GM21528 (cell line): Measurements from ENCODE around the gene XPR1.

Experiments
- ATAC-seq: cut with Tn5 transposase; IDR thresholded peaks from one replicate; pipeline ENCODE4 v1.9.1; 2021; ENCODE audit warnings: mild to moderate bottlenecking, moderate library complexity; ENCODE audit not compliant: unreplicated experiment, low FRiP score

Gene XPR1

DNA sequence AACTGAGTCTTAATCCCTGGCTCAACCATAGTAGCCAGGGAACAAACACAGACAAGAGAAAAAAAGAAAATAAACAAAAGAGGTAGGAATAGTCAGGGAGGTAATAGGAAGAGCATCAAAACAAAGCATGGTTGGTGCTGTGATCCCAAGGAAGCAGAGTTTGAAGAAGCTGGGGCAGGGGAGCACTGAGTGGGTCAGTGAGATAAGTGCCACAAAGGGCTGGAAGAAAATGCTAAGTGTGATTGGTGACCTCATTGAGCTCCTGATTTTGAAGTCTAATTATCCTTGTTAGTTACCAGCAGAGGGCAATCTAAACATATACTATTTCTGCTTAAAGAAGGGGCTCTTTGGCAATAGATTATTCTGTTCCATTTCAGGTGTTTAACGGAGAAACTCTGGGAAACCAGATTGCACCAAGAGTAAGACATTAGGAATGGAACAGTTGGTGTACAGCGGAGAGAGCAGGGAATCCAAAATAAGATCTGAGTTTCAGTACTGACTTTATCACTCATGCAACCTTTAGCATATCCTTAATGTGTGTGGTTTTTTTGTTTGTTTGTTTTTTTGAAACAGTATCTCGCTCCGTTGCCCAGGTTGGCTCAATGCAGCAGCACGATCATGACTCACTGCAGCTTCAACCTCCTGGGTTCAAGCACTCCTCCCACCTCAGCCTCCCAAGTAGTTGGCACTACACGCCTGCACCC lies 250.1 kb downstream of the XPR1 start:
- no peak for ATAC-seq

DNA sequence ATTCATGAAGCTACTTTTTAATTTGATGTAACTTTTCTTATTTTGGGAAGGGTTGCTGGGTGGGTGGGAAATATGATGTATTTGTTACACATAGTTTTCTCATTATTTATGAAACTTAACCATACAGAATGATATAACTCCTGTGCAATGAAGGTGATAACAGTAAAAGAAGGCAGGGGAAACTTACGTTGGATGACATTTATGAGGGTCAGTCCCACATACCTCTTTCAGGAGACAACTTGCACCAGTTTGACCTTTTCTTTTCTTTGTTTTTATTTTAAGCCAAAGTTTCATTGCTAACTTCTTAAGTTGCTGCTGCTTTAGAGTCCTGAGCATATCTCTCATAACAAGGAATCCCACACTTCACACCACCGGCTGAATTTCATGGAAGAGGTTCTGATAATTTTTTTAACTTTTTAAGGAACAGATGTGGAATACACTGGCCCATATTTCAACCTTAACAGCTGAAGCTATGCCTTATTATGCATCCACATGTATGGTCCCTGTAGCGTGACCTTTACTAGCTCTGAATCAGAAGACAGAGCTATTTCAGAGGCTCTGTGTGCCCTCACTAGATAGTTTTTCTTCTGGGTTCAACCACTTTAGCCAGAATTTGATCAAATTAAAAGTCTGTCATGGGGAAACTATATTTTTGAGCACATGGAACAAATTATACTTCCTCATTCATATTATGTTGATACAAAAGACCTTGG lies 252.9 kb downstream of the XPR1 start:
- ATAC-seq: no peak

DNA sequence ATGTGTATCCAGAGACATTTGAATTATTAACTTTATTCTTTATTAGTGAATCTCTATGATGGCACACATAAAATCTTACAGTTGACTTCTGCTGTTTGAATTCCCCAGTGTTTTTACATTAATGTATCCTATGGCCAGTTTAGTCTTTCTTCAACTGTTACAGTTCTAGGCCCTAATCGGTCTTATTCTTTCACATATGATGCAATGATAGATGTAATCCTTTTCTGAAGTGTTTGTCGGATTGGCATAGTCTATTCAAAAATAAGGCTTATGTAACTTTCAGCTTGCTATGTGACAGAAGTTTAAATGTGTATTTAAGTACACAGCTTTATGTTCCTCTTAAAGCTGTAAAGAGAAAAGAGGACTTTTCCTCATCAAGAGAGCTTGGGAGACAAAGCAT lies 254.5 kb downstream of the XPR1 start:
- ATAC-seq: no peak

DNA sequence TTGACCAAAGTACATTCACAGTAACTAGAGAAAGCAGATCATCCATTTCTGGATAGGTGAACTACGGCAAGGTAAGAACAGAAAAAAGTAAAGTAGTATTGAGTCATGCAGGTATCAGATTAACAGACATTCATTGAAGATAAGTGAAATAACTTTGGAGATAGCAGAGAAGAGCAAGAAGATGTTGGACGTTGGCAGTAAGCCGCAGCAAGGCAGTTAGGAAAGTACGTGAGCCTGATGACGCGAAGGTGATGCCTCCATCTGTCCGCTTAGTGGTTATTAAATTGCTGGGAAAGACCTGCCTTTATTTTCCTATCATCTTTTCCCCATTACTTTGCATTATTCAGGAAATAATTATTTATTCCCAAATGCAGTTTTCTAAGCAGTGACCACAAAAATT lies 256.0 kb downstream of the XPR1 start:
- ATAC-seq: no peak

DNA sequence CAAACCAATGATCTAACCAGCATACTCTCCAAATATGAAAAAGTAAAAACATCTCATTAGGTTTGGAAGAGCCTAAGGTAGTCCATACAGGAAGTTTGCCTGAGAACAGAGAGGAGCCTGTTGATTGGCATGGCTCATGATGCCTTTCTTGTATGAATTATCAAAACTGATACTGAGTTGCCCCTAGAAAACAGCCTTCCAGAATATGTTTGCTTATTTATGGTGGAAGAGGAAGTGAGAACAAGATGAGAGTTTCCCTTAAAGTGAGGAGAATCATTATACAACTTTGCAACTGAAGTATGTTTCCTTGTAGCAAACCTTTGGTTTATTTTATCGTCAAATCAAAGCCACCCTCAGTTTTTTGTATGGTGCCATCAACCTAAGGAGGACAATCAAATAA lies 257.0 kb downstream of the XPR1 start:
- peak; percentile 72 for ATAC-seq

DNA sequence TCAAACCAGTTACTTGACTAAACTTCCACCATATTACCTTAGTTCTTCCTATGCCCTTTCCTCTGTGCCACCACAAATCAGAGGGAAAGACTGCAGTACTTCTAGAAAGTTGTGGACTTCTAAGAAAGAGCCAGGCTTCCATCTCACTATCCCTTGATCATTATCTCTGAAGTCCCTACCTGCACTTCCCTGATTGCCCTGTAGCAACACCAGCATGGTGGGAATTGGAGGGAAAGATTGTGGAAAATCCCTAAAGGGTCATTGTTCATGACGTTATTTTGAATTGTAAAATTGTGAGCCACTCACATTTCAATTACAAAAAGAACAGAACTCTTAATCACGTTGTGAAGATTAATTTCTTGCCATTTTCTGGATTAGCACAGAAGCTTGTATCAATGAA lies 257.5 kb downstream of the XPR1 start:
- ATAC-seq: no peak

DNA sequence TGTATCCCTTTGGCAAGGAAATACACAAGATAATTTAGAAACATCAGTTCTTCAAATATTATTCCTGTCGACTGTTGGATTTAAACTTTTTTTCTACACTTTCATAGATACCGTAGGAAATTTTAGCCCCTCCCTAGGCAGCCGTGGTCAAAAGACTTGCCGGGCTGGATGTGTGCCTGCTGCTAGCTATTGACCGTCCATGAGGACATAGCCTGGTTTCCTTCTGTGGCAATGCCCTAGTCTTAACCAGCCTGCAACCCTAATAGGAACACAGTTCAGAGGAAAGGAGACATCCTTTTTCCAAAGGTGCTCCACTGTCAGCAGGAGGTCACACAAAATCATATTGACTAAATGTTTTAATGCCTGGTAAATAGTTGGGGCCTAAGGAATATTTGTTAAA lies 260.4 kb downstream of the XPR1 start:
- ATAC-seq: no peak

DNA sequence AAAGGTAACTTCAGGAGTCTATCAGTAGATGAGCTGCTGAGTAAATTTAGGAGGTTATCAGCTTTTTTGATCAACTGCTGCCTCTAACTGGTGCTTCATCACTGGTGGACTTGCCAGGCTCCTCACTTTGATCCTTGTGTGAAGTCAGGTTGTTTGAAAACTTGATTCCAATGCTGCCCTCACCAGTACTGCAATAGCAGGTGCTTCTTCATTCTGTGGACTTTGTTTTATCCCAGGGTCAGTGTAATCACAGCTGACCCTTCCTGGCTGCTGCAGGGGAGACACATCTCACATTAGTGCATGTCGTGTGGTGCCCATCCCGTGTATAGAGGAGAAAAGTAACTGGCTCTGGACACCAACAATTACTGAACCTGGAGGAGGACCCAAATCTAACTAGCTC lies 260.9 kb downstream of the XPR1 start:
- no peak for ATAC-seq

DNA sequence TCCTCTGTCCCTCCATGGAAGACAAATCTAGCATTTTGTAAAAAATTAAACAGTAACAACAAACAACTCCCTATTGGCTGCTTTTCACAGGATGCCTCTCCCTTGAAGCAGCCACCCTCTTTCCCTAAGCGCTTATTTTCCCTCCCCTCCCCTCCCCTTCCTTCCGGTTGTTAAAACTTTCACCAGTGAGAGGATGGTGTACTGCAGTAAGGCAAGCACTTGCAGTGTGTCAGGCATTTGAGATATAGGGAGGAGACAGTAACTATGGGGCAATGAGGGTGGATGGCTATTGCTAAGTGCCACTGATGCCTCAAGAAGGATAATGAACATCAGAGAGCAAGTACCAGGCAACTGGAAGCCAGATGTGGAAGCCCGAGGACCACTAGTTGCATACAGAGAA lies 261.8 kb downstream of the XPR1 start:
- no peak for ATAC-seq

DNA sequence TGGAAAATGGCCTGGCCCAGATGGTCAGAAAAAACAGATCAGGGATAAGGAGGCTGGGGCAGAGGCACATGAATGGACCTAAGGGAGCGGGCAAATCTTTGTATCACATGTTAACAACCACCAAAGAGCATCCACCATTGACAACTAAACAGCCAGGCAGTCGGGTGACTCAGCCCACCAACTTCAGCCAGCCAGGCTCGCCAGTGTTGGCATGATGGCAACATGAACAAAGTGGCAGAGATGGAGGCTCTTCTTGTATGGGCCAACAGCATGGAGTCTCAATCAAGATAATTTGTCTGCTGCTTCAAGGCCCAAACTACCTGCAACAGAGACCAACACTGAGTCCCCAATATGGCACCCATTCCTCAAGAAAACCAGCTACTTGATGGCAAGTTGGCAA lies 264.3 kb downstream of the XPR1 start:
- ATAC-seq: no peak

DNA sequence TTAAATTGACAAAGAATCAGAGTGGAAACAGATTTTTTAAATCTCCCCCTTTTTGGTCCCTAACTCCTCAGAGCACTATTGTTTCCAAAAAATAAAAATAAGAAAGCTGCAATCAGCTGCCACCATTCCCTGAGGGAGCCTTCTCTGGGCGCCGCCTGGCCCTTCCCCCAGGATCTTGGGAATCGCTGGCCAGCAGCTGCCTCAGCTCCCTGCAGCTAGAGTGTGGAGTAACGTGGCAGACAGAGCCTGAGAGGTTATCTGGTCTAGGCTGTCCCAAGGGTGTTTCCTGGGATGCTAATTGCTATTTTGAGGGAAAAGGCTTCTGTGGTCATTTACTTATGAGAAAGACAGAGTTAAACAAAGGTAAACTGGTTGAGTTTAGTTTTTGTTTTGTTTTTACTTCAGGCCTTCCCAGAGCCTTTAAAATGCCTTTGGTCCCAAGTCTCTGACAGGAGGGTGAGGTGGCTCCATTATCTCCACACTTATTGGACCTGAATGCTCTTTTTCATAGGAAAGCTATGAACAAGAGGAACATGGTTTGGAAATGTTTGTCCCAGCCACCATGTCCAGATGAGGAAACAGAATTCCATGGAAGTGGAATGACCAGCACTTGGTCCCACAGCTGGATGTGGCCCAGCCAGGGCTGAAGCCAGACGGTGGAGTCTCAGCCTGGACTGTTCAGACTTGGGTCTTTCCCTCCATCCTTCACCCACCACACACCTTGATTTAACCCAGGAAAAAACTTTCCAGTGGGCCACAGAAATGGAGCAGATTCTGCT lies 266.8 kb downstream of the XPR1 start:
- ATAC-seq: no peak

DNA sequence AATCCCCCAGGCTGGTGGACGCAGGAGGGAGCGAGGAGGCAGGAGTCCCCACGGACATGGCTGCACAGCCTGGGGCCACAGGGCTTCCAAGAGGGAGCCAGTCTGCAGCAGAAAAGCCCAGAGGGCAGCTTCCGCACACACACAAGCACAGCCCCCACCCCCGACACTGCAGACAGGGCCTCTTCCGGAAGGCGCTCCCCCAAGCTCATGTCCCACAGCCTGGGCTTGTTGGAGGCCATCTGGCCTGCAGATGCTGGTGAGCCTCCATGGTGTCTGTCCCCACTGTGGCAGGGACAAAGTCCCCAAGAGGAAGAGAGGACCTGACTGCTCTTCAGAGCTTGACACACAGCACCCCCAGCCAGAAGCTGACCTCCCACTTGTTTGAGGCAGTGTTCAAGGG lies 267.4 kb downstream of the XPR1 start:
- no peak for ATAC-seq

DNA sequence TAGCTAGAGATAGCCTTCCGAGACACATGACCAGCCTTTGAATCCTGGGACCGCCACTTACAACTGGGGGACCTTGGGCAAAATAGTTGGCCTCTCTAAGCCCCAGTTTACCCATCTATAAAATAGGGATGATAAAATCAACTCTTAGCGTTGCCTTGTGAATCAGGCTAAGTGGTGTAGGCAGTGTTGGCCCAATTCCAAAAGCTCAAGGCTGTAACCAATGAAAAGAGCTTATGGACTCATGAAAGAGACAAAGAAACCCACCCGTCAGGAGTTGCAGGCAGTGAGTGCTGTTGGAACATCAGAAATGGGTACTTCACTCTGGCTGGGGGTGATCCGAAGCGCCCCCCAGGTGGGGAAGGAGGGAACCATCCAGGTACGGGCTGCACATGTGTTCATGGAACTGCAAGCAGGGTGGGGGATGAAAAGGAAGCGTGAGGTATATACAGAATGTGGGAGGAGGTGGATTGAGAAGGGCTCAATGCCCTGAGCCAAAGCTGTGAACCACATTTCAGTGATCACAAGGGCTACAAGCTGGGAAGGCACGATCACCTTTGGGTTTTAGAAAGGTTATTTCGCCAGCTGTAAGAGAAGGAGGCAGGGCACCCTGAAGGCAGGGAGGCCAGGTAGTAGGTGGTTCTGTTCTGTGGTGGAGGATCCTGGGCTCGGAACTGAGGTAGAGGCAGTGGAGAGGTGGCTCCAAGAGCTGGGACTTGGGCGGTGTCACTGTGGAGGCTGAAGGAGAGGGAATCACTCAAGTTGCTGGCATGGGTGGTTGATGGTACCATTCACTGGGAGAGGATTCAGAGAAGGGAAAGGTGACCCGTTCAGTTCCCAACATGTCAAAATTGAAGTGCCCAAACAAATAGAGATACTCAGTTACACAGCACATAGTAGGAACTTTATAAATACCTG lies 269.5 kb downstream of the XPR1 start:
- no peak for ATAC-seq

DNA sequence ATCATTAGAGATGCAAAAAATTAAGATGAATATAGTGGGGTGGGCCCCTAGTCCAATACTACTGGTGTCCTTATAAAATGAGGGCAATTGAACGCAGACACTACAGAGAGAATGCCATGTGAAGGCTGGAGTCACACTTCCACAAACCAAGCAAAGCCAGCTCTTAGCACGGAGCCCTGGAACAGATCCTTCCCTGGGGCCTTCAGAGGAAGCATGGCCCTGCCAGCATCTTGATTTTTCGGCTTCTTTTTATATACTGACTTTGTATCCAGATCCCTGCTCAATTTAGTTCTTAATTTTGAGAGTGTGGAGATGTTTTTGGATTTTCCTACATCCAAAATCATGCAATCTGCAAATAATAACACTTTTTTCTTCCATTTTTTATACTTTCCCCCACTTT lies 270.7 kb downstream of the XPR1 start:
- no peak for ATAC-seq

DNA sequence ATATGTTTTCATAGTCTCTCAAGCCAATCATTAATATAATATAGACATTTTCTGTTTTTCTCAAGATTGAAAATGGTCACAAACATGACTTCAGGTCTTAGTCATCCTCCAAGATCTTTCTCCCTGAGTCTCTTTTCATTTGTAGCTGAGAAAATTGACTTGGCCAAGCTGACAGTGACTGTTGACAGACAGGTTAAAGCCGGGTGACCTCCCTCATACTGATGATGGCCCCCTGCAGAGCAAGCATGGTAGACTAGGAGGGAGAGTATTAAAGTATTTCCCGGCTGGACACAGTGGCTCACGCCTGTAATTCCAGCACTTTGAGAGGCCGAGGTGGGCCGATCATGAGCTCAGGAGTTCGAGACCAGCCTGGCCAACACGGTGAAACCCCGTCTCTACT lies 274.1 kb downstream of the XPR1 start:
- ATAC-seq: no peak

DNA sequence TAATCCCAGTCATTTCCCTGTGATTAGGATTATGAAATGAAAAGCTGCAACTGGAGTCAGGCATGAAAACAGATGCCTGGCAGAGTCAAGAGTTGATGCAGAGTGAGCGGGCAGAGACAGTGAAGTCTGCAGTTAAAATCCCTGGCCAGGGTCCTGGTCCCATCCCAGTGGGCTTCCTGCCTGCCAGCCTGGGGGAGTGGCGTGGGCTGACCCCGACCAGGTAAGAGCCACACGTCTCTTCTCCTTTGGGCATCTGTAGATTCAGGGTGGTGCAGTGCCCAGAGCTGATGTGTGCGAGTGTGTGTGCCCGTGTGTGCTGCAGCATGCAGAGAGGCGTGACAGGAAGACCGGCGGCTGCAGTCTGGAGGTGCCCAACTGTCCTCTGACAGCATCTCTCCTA lies 274.7 kb downstream of the XPR1 start:
- no peak for ATAC-seq

DNA sequence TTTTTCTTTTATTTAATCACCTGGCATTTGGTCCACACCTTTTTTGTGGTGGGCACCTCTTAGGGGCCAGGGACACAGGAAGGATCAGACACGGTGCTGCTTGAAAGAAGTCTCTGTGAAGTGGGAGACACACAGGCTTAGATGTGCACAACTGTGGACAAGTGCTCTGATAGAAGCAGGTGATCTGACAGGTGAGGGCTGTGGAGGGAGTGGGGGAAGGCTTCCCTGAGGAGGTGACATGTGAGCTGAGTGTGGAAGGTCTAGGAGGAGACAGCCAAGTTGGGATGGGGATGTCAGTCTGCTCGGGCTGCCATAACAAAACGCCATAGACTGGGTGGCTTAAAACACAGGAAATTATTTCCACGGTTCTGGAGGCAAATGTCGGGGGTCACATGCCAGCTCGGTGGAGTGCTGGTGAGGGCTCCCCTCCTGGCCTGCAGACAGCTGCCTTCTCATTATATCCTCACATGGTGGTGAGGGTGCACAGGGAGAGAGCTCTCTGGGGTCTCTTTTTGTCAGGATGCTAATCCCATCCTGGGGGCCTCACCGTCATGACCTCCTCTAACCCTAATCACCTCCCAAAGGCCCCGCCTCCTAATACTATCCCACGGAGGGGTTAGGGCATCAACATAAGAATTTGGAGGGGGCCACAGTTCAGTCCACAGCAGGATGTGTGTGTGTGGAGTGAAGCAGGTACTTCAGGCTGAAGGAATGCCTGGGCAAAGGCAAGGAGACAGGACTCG lies 275.7 kb downstream of the XPR1 start:
- no peak for ATAC-seq

DNA sequence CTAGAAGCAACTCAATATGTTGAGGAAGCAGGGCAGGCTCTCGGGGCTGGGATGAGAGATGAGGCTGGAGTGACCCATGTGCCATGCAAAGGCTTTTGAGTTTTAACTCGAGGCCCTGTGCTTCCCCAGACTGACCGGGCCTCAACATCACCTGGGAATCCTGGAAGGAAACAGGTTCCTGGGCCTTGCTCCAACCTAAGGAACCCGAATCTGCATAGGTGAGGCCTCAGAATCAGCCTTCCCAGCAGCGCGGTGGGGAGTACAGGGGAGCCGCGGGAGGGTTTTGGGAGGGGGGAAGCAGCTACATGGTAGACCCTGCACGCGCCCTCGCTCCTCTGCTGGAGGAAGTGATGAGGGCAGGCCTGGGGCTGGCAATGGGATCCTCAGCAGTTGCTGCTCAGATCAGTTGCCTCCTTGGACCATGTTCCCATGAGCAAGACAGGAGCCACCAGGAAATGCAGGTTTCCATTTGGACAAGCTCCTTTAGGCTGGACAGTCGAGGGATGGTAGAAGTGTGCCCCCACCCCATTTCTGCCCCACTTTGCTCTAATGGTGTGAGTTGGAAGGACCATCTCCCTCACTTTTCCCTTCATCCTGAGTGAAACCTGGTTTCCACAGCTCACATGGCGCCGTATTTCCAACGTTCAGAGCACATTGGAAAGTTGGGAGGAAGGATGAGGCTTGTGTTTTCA lies 276.4 kb downstream of the XPR1 start:
- ATAC-seq: no peak

DNA sequence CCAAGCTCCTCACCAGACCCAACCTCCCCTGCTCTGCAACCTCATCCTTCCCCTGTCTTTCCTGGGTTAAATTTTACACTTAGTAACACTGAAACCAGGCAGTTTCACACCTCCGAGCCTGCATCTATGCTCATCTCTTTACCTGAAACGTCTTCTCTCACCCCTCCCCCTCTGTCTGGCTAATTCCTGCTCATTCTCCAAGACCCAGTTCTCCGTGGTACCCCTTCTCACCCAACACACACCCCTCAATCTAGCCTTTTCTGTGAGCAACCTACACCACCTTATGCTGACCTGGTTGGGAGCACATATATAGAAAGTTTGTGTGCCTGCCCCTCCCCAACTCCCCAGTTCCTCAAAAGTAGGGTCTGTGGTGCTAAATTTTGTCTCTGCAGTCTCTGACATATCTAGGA lies 277.2 kb downstream of the XPR1 start:
- ATAC-seq: peak; percentile 46
